ENCODE measurements around the gene BLTP3A. TPM values are rescaled to one million over a fixed set of nuclear protein-coding genes. Genes with fewer than 3 reads are reported as not detected.

The BLTP3A gene
- total and polyA plus RNA-seq, 2 donors from 2014 or later = 2.4 to 12.4 TPM

DNA sequence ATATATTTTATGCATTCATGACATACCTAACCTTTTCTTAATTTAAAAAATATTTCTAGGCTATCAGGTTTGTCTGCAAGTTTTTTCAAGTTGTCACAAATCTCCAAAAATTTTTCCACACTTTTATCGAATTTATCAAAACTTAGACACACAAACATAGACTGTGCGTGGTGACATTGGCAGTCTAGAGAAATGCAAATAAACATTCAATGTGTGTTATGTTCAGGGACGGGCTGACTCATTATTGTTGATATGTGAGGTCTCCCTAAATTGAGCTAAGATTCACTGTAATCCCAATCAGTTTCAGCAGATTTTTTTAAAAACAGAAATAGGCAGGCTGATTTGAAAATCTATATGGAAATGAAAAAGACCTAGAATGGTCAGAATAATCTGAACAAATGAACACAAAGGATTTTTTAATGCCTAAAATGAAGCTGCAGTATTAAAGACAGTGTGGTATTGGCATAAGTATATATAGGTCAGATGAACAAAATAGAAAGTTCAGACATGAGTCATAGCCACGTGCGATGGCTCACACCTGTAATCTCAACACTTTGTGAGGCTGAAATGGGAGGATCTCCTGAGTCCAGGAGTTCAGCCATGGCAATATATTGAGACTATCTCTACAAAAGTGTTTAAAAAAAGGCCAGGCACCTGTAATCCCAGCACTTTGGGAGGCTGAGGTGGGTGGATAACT, 19.2 kb downstream of the BLTP3A start:
- TF ChIP-seq, protein P1, sequence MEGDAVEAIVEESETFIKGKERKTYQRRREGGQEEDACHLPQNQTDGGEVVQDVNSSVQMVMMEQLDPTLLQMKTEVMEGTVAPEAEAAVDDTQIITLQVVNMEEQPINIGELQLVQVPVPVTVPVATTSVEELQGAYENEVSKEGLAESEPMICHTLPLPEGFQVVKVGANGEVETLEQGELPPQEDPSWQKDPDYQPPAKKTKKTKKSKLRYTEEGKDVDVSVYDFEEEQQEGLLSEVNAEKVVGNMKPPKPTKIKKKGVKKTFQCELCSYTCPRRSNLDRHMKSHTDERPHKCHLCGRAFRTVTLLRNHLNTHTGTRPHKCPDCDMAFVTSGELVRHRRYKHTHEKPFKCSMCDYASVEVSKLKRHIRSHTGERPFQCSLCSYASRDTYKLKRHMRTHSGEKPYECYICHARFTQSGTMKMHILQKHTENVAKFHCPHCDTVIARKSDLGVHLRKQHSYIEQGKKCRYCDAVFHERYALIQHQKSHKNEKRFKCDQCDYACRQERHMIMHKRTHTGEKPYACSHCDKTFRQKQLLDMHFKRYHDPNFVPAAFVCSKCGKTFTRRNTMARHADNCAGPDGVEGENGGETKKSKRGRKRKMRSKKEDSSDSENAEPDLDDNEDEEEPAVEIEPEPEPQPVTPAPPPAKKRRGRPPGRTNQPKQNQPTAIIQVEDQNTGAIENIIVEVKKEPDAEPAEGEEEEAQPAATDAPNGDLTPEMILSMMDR (IDR thresholded peaks at IDR 0.05; ENCODE audit: borderline replicate concordance, extremely low read depth, insufficient read depth) = no peak
- Histone ChIP-seq H3K9ac (ENCODE audit: low read length in 3 of 3) (no peak overlapping the region), H3K9me3 (ENCODE audit: control insufficient read depth in 2 of 3, insufficient read depth in 1 of 3, low read length in 3 of 3) (no peaks in the 10 kb centered on the region), H3K4me3 (ENCODE audit: low read length in 3 of 3) (no peak overlapping the region), H3K27ac (ENCODE audit: low read depth in 2 of 2, low read length in 2 of 2) (no peak overlapping the region), H3K36me3 (ENCODE audit: control insufficient read depth in 2 of 3, insufficient read depth in 3 of 3, low read length in 3 of 3) (no peaks in the 10 kb centered on the region), H3K27me3 (ENCODE audit: control insufficient read depth, insufficient read depth, low read length) (no peaks in the 10 kb centered on the region), H3K4me1 (ENCODE audit: control insufficient read depth in 2 of 3, insufficient read depth in 2 of 3, low read depth in 1 of 3, low read length in 3 of 3) (no peaks in the 10 kb centered on the region)
- intact Hi-C loops (cut with DNase I) = no loop called here
- no peak for DNase-seq
- FAIRE-seq = no peak

DNA sequence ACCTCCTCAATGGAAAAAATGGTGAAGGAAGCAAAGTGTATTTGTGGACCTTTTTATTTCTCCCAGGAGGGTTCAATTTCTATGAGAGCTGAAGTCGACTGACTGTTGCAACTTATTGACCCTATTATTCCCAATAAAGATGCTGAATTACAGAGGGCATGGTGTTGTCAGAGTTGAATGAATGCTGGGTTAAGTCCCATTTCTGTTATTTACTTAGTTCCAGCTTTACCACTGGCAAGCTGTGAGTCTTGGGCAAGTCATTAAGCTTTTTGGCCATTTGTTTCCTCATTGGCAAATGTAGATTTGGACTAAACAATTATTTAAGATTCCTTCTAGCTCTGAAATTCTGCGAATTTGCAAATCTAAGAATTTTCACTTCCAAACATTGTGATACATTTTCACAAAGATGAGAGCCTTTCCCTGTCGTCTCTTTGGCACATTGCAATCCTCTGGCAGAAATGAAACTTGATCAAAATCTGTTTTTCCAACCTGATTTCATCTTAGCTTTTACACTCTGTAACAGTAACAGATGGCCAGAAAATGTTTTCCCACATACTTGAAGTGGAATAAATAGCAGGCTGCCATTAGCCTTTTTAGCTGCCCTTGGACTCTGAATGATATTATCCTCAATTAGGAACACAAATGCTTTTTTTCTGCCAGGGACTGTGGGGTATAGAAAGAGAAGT, 21.3 kb downstream of the BLTP3A start:
- DNase-seq (no peak), FAIRE-seq (no peak)
- TF ChIP-seq, protein P1 (IDR thresholded peaks at IDR 0.05; ENCODE audit: borderline replicate concordance, extremely low read depth, insufficient read depth) = no peak
- Histone ChIP-seq H3K9ac (ENCODE audit: low read length in 3 of 3) (no peak overlapping the region), H3K27ac (ENCODE audit: low read depth in 2 of 2, low read length in 2 of 2) (no peak overlapping the region), H3K4me3 (ENCODE audit: low read length in 3 of 3) (no peak overlapping the region), H3K36me3 (ENCODE audit: control insufficient read depth in 2 of 3, insufficient read depth in 3 of 3, low read length in 3 of 3) (no peaks in the 10 kb centered on the region), H3K27me3 (ENCODE audit: control insufficient read depth, insufficient read depth, low read length) (no peaks in the 10 kb centered on the region), H3K9me3 (ENCODE audit: control insufficient read depth in 2 of 3, insufficient read depth in 1 of 3, low read length in 3 of 3) (no peaks in the 10 kb centered on the region), H3K4me1 (ENCODE audit: control insufficient read depth in 2 of 3, insufficient read depth in 2 of 3, low read depth in 1 of 3, low read length in 3 of 3) (no peaks in the 10 kb centered on the region)
- intact Hi-C loops (cut with DNase I) = no loop called here

DNA sequence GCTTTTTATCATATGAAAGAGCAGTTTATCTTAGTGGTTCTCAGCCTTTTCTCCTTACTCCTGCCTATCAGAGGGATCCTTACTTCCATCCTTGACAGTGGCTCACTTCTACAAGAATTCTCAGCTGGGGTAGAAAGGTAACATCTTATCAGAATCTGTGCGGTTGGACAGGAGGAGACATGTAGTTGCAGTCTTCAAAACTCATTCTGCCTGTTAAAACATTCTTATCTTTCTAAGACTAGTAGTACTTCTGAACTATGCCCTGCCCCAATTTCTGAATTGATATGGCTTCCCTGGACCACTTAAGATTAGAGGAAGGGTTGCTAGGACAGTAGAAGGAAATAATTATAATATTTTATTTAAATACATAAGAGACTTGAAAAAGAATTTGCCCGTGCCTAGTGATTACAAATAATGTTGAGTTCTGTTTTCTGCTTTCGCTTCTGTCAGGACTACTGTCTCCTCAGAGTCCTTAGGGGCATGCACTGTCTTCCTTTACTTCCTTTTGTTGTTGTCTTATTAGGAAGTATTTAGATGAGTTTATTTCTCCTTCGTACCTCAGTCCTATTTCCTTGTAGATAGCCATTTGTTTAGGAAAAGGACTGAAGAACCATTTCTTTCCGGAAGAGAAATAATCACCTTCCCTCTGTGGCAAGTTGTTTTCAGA, 24.9 kb downstream of the BLTP3A start:
- Histone ChIP-seq H3K9me3 (ENCODE audit: control insufficient read depth in 2 of 3, insufficient read depth in 1 of 3, low read length in 3 of 3) (no peaks in the 10 kb centered on the region), H3K27me3 (ENCODE audit: control insufficient read depth, insufficient read depth, low read length) (no peaks in the 10 kb centered on the region), H3K4me3 (ENCODE audit: low read length in 3 of 3) (no peak overlapping the region), H3K4me1 (ENCODE audit: control insufficient read depth in 2 of 3, insufficient read depth in 2 of 3, low read depth in 1 of 3, low read length in 3 of 3) (peaks cover 0 to 5% (median 0%) of the 10 kb centered on the region in 3 donors), H3K9ac (ENCODE audit: low read length in 3 of 3) (no peak overlapping the region), H3K36me3 (ENCODE audit: control insufficient read depth in 2 of 3, insufficient read depth in 3 of 3, low read length in 3 of 3) (peaks cover 0 to 2% (median 2%) of the 10 kb centered on the region in 3 donors), H3K27ac (ENCODE audit: low read depth in 2 of 2, low read length in 2 of 2) (no peak overlapping the region)
- TF ChIP-seq, protein P1 (IDR thresholded peaks at IDR 0.05; ENCODE audit: borderline replicate concordance, extremely low read depth, insufficient read depth) = no peak
- intact Hi-C loops (cut with DNase I) = no loop called here
- no peak for DNase-seq
- no peak for FAIRE-seq

Measured in kidney (tissue), 14 donors.